Central memory CD8-positive, alpha-beta T cell (primary cell): Measurements from ENCODE around the gene HDAC9.

Experiments used
- ATAC-seq: fragments of 150-1000 bp; cut with Tn5 transposase; replicated peaks from 2 replicates; pipeline ENCODE4 v1.10.0; 2022; ENCODE audit warnings: mild to moderate bottlenecking, moderate FRiP score, moderate number of reproducible peaks; ENCODE audit not compliant: poor library complexity, severe bottlenecking; ENCODE audit errors: extremely low read depth
- DNase-seq, 2 donors: peaks; one replicate each; pipeline ENCODE4 v3.0.0; 2021; ENCODE audit warnings: low spot score in 2 of 2
- H3K27ac Mint-ChIP-seq: one replicate; pipeline ENCODE4 v1.8.0; 2022; ENCODE audit warnings: low read depth, mild to moderate bottlenecking, moderate library complexity, mixed read lengths
- H3K27me3 Mint-ChIP-seq: one replicate; pipeline ENCODE4 v1.8.0; 2022; ENCODE audit warnings: mixed read lengths
- H3K36me3 Mint-ChIP-seq: one replicate; pipeline ENCODE4 v1.8.0; 2022; ENCODE audit warnings: mild to moderate bottlenecking, moderate library complexity, mixed read lengths; ENCODE audit not compliant: insufficient read depth
- H3K4me1 Mint-ChIP-seq: one replicate; pipeline ENCODE4 v1.8.0; 2022; ENCODE audit warnings: mixed read lengths
- H3K4me3 Mint-ChIP-seq: one replicate; pipeline ENCODE4 v1.8.0; 2022; ENCODE audit warnings: mild to moderate bottlenecking, moderate library complexity, mixed read lengths
- H3K9me3 Mint-ChIP-seq: one replicate; pipeline ENCODE4 v1.8.0; 2022; ENCODE audit warnings: mixed read lengths

The HDAC9 gene

GRCh38 chr7:18573410-18574234 lies 78.1 kb downstream of the HDAC9 start:
- Mint-ChIP-seq H3K9me3 (no peaks in the 10 kb centered on the region), H3K4me3 (no peak overlapping the region), H3K27ac (no peak overlapping the region), H3K36me3 (no peaks in the 10 kb centered on the region), H3K4me1 (peaks cover 10% of the 10 kb centered on the region), H3K27me3 (no peaks in the 10 kb centered on the region)
- DNase-seq, result no peak
- no peak for ATAC-seq

- Mint-ChIP-seq H3K27me3 (no peaks in the 10 kb centered on the region), H3K36me3 (no peaks in the 10 kb centered on the region), H3K4me1 (peaks cover 10% of the 10 kb centered on the region), H3K9me3 (no peaks in the 10 kb centered on the region), H3K27ac (no peak overlapping the region), H3K4me3 (no peak overlapping the region)
- ATAC-seq (no peak), DNase-seq (no peak)
These were observed 78.6 kb downstream of the HDAC9 start for GRCh38 chr7:18574235-18574540.

- ATAC-seq, result no peak
- no peak for DNase-seq
- no peak overlapping the region for H3K4me3 Mint-ChIP-seq
- no peaks in the 10 kb centered on the region for H3K27me3 Mint-ChIP-seq
- no peak overlapping the region for H3K27ac Mint-ChIP-seq
- H3K36me3 Mint-ChIP-seq, result no peaks in the 10 kb centered on the region
- H3K4me1 Mint-ChIP-seq, result peaks cover 10% of the 10 kb centered on the region
- H3K9me3 Mint-ChIP-seq, result no peaks in the 10 kb centered on the region
These were observed 79.1 kb downstream of the HDAC9 start for GRCh38 chr7:18574676-18575075.

- H3K4me1 Mint-ChIP-seq, result peaks cover 10% of the 10 kb centered on the region
- no peaks in the 10 kb centered on the region for H3K9me3 Mint-ChIP-seq
- no peak overlapping the region for H3K4me3 Mint-ChIP-seq
- no peaks in the 10 kb centered on the region for H3K27me3 Mint-ChIP-seq
- ATAC-seq (no peak), DNase-seq (no peak)
- no peak overlapping the region for H3K27ac Mint-ChIP-seq
- H3K36me3 Mint-ChIP-seq, result peaks cover 1% of the 10 kb centered on the region
These were observed 80.3 kb downstream of the HDAC9 start for GRCh38 chr7:18575622-18576572.

GRCh38 chr7:18577096-18577771 lies 81.7 kb downstream of the HDAC9 start:
- Mint-ChIP-seq H3K4me3 (no peak overlapping the region), H3K36me3 (peaks cover 1% of the 10 kb centered on the region), H3K4me1 (peaks cover 10% of the 10 kb centered on the region), H3K27me3 (no peaks in the 10 kb centered on the region), H3K9me3 (no peaks in the 10 kb centered on the region), H3K27ac (no peak overlapping the region)
- ATAC-seq (no peak), DNase-seq (no peak)

- Mint-ChIP-seq H3K4me1 (peaks cover 10% of the 10 kb centered on the region), H3K27ac (no peak overlapping the region), H3K9me3 (no peaks in the 10 kb centered on the region), H3K36me3 (peaks cover 1% of the 10 kb centered on the region), H3K4me3 (no peak overlapping the region), H3K27me3 (no peaks in the 10 kb centered on the region)
- ATAC-seq, result no peak
- no peak for DNase-seq
These were observed 84.1 kb downstream of the HDAC9 start for GRCh38 chr7:18579698-18580097.

- no peaks in the 10 kb centered on the region for H3K27me3 Mint-ChIP-seq
- no peaks in the 10 kb centered on the region for H3K9me3 Mint-ChIP-seq
- no peak overlapping the region for H3K27ac Mint-ChIP-seq
- DNase-seq (no peak), ATAC-seq (no peak)
- peaks cover 1% of the 10 kb centered on the region for H3K36me3 Mint-ChIP-seq
- H3K4me1 Mint-ChIP-seq, result peaks cover 10% of the 10 kb centered on the region
- no peak overlapping the region for H3K4me3 Mint-ChIP-seq
These were observed 85.4 kb downstream of the HDAC9 start for GRCh38 chr7:18580950-18581349.

- H3K4me3 Mint-ChIP-seq, result no peak overlapping the region
- no peaks in the 10 kb centered on the region for H3K4me1 Mint-ChIP-seq
- H3K27me3 Mint-ChIP-seq, result no peaks in the 10 kb centered on the region
- peaks cover 1% of the 10 kb centered on the region for H3K36me3 Mint-ChIP-seq
- H3K9me3 Mint-ChIP-seq, result no peaks in the 10 kb centered on the region
- ATAC-seq (no peak), DNase-seq (no peak)
- H3K27ac Mint-ChIP-seq, result no peak overlapping the region
These were observed 87.8 kb downstream of the HDAC9 start for GRCh38 chr7:18583305-18583704.

GRCh38 chr7:18590241-18590640 lies 94.7 kb downstream of the HDAC9 start:
- Mint-ChIP-seq H3K27ac (no peak overlapping the region), H3K4me3 (no peak overlapping the region), H3K4me1 (no peaks in the 10 kb centered on the region), H3K36me3 (peaks cover 5% of the 10 kb centered on the region), H3K9me3 (no peaks in the 10 kb centered on the region), H3K27me3 (no peaks in the 10 kb centered on the region)
- DNase-seq (no peak), ATAC-seq (no peak)

GRCh38 chr7:18590744-18591340 lies 95.3 kb downstream of the HDAC9 start:
- Mint-ChIP-seq H3K27ac (no peak overlapping the region), H3K36me3 (peaks cover 5% of the 10 kb centered on the region), H3K9me3 (no peaks in the 10 kb centered on the region), H3K4me1 (no peaks in the 10 kb centered on the region), H3K27me3 (no peaks in the 10 kb centered on the region), H3K4me3 (no peak overlapping the region)
- DNase-seq (no peak), ATAC-seq (no peak)

GRCh38 chr7:18593602-18594279 lies 98.2 kb downstream of the HDAC9 start:
- no peak for DNase-seq
- no peaks in the 10 kb centered on the region for H3K27me3 Mint-ChIP-seq
- no peak overlapping the region for H3K27ac Mint-ChIP-seq
- no peaks in the 10 kb centered on the region for H3K4me1 Mint-ChIP-seq
- H3K4me3 Mint-ChIP-seq, result no peak overlapping the region
- H3K9me3 Mint-ChIP-seq, result no peaks in the 10 kb centered on the region
- H3K36me3 Mint-ChIP-seq, result peaks cover 2% of the 10 kb centered on the region
- ATAC-seq, result no peak

- DNase-seq (no peak), ATAC-seq (no peak)
- Mint-ChIP-seq H3K9me3 (peaks cover 15% of the 10 kb centered on the region), H3K27me3 (no peaks in the 10 kb centered on the region), H3K4me3 (no peak overlapping the region), H3K27ac (no peak overlapping the region), H3K4me1 (no peaks in the 10 kb centered on the region), H3K36me3 (peaks cover 6% of the 10 kb centered on the region)
These were observed 102.2 kb downstream of the HDAC9 start for GRCh38 chr7:18597754-18598153.
